Parathyroid adenoma (tissue), 2 donors: ENCODE results near the gene CHRNA5.

Experiments used
- H2AFZ ChIP-seq: fragments of 300-600 bp; sonication (generic); one replicate; pipeline ENCODE4 v1.7.0; 2017; ENCODE audit warnings: antibody characterized with exemption, mild to moderate bottlenecking
- H3K27ac ChIP-seq: fragments of 300-600 bp; sonication (generic); one replicate; pipeline ENCODE4 v1.7.0; 2017
- H3K27me3 ChIP-seq: fragments of 300-600 bp; sonication (generic); one replicate; pipeline ENCODE4 v1.7.0; 2017; ENCODE audit warnings: low read length; ENCODE audit not compliant: control insufficient read depth, insufficient read depth
- H3K36me3 ChIP-seq: fragments of 300-600 bp; sonication (generic); one replicate; pipeline ENCODE4 v1.7.0; 2017; ENCODE audit warnings: low read length; ENCODE audit not compliant: control insufficient read depth, insufficient read depth
- H3K4me1 ChIP-seq: fragments of 300-600 bp; sonication (generic); one replicate; pipeline ENCODE4 v1.7.0; 2017; ENCODE audit warnings: control low read depth
- H3K4me2 ChIP-seq: fragments of 300-600 bp; sonication (generic); one replicate; pipeline ENCODE4 v1.7.0; 2017; ENCODE audit warnings: low read length
- H3K4me3 ChIP-seq: fragments of 300-600 bp; sonication (generic); one replicate; pipeline ENCODE4 v1.7.0; 2017; ENCODE audit warnings: low read depth, low read length
- H3K79me2 ChIP-seq: fragments of 300-600 bp; sonication (generic); one replicate; pipeline ENCODE4 v1.7.0; 2017; ENCODE audit warnings: control low read depth
- H3K9ac ChIP-seq: fragments of 300-600 bp; sonication (generic); one replicate; pipeline ENCODE4 v1.7.0; 2017; ENCODE audit warnings: mild to moderate bottlenecking
- H3K9me3 ChIP-seq: fragments of 300-600 bp; sonication (generic); one replicate; pipeline ENCODE4 v1.7.0; 2017; ENCODE audit warnings: low read length; ENCODE audit not compliant: control insufficient read depth
- CTCF ChIP-seq: fragments of 300-600 bp; sonication (generic); IDR thresholded peaks from one replicate; pipeline ENCODE4 v1.7.0; 2017; ENCODE audit warnings: antibody characterized with exemption, mild to moderate bottlenecking
- donor health status: primary hyperparathyroidism.

The CHRNA5 gene

GRCh38 chr15:78540871-78541743 lies 24.2 kb upstream of the CHRNA5 start:
- Histone ChIP-seq H3K9ac (no peak overlapping the region), H3K9me3 (no peaks in the 10 kb centered on the region), H3K27me3 (no peaks in the 10 kb centered on the region), H2AFZ (peak overlapping the region; percentile 84), H3K36me3 (no peaks in the 10 kb centered on the region), H3K4me2 (peak overlapping the region; percentile 92), H3K27ac (peak overlapping the region; percentile 82), H3K79me2 (no peaks in the 10 kb centered on the region), H3K4me1 (no peaks in the 10 kb centered on the region), H3K4me3 (peak overlapping the region; percentile 99)
- no peak for TF ChIP-seq CTCF

GRCh38 chr15:78541744-78542034 lies 23.6 kb upstream of the CHRNA5 start:
- H3K4me1 ChIP-seq, result no peaks in the 10 kb centered on the region
- H3K4me3 ChIP-seq, result peak overlapping the region; percentile 23
- H3K4me2 ChIP-seq, result peak overlapping the region; percentile 92
- H3K9ac ChIP-seq, result no peak overlapping the region
- no peak overlapping the region for H2AFZ ChIP-seq
- H3K27me3 ChIP-seq, result no peaks in the 10 kb centered on the region
- no peaks in the 10 kb centered on the region for H3K79me2 ChIP-seq
- no peak for TF ChIP-seq CTCF
- H3K36me3 ChIP-seq, result no peaks in the 10 kb centered on the region
- no peak overlapping the region for H3K27ac ChIP-seq
- H3K9me3 ChIP-seq, result no peaks in the 10 kb centered on the region

- Histone ChIP-seq H3K4me1 (no peaks in the 10 kb centered on the region), H2AFZ (no peak overlapping the region), H3K4me3 (no peak overlapping the region), H3K79me2 (no peaks in the 10 kb centered on the region), H3K27ac (no peak overlapping the region), H3K27me3 (no peaks in the 10 kb centered on the region), H3K9me3 (no peaks in the 10 kb centered on the region), H3K9ac (no peak overlapping the region), H3K4me2 (no peak overlapping the region), H3K36me3 (no peaks in the 10 kb centered on the region)
- no peak for TF ChIP-seq CTCF
Measured at GRCh38 chr15:78542647-78543046, 22.7 kb upstream of the CHRNA5 start.

GRCh38 chr15:78550194-78550593 lies 15.1 kb upstream of the CHRNA5 start:
- Histone ChIP-seq H3K79me2 (no peaks in the 10 kb centered on the region), H3K9ac (no peak overlapping the region), H3K36me3 (no peaks in the 10 kb centered on the region), H3K27me3 (no peaks in the 10 kb centered on the region), H3K4me3 (no peak overlapping the region), H3K4me2 (no peak overlapping the region), H3K9me3 (no peaks in the 10 kb centered on the region), H3K4me1 (no peaks in the 10 kb centered on the region), H3K27ac (no peak overlapping the region), H2AFZ (no peak overlapping the region)
- no peak for TF ChIP-seq CTCF

- Histone ChIP-seq H3K4me2 (no peak overlapping the region), H3K27ac (no peak overlapping the region), H3K9ac (no peak overlapping the region), H3K36me3 (no peaks in the 10 kb centered on the region), H3K9me3 (no peaks in the 10 kb centered on the region), H3K4me1 (no peaks in the 10 kb centered on the region), H3K27me3 (no peaks in the 10 kb centered on the region), H2AFZ (no peak overlapping the region), H3K79me2 (no peaks in the 10 kb centered on the region), H3K4me3 (no peak overlapping the region)
- no peak for TF ChIP-seq CTCF
Measured at GRCh38 chr15:78550815-78551214, 14.5 kb upstream of the CHRNA5 start.
